PC-3 (cell line): ENCODE measurements around the gene ZFHX3. TPM values are rescaled to one million over a fixed set of nuclear protein-coding genes. Genes with fewer than 3 reads are reported as not detected.
A peak's percentile ranks its signal among the peaks of the same experiment; 100 is the strongest.

Experiments
- ATAC-seq: fragments of 200-7000 bp; cut with Tn5 transposase; 2 replicates; pipeline ENCODE4 v1.9.1; 2020; ENCODE audit warnings: mild to moderate bottlenecking, moderate library complexity
- BruUV-seq: library from RNA; stranded (reverse); fragments of 400-500 nt; replicated peaks from 2 replicates; lab custom pipeline; 2021; lab: Mats Ljungman, UMichigan
- CTCF ChIA-PET: fragments of 300-600 bp; sonication (Branson Sonifier 250); formaldehyde crosslinking; loops from one replicate; lab custom pipeline; 2022; ENCODE audit warnings: antibody characterized with exemption; lab: Charles Lee
- POLR2A ChIA-PET: fragments of 300-600 bp; sonication (Branson Sonifier 250); formaldehyde crosslinking; loops from one replicate; lab custom pipeline; 2022; ENCODE audit warnings: antibody characterized with exemption; ENCODE audit not compliant: unreplicated experiment; lab: Charles Lee
- DNase-seq: peaks from one replicate; pipeline ENCODE4 v3.0.0-alpha.2; 2015
- H2AFZ ChIP-seq: fragments of 300-600 bp; sonication (generic); 2 replicates; pipeline ENCODE4 v1.6.0; 2016; ENCODE audit warnings: antibody characterized with exemption, low read length
- H3F3A ChIP-seq: fragments of 300-600 bp; sonication (generic); one replicate; pipeline ENCODE4 v1.6.0; 2017; ENCODE audit warnings: antibody characterized with exemption, low read length, control low read depth, mild to moderate bottlenecking; ENCODE audit not compliant: unreplicated experiment
- H3K27ac ChIP-seq: fragments of 300-600 bp; sonication (generic); 2 replicates; pipeline ENCODE4 v1.5.1; 2016; ENCODE audit warnings: mild to moderate bottlenecking, low read length
- H3K27me3 ChIP-seq: fragments of 300-600 bp; sonication (generic); 2 replicates; pipeline ENCODE4 v1.6.1; 2016; ENCODE audit warnings: low read length, mixed read lengths
- H3K36me3 ChIP-seq: fragments of 300-600 bp; sonication (generic); 2 replicates; pipeline ENCODE4 v1.6.1; 2016; ENCODE audit warnings: low read depth, mixed run types, low read length, mixed read lengths
- H3K4me1 ChIP-seq: fragments of 300-600 bp; sonication (generic); 2 replicates; pipeline ENCODE4 v1.5.1; 2016; ENCODE audit warnings: low read length; ENCODE audit not compliant: insufficient read depth
- H3K4me2 ChIP-seq: fragments of 300-600 bp; sonication (generic); 2 replicates; pipeline ENCODE4 v1.6.0; 2016; ENCODE audit warnings: low read length
- H3K4me3 ChIP-seq: fragments of 300-600 bp; sonication (generic); 2 replicates; pipeline ENCODE4 v1.5.1; 2016; ENCODE audit warnings: mild to moderate bottlenecking, low read length, mixed read lengths
- H3K79me2 ChIP-seq: fragments of 300-600 bp; sonication (generic); 2 replicates; pipeline ENCODE4 v1.6.1; 2017; ENCODE audit warnings: low read length, mixed read lengths
- H3K9ac ChIP-seq: fragments of 300-600 bp; sonication (generic); 2 replicates; pipeline ENCODE4 v1.6.0; 2016; ENCODE audit warnings: mild to moderate bottlenecking, low read length
- H3K9me2 ChIP-seq: fragments of 300-600 bp; sonication (generic); replicated peaks from 2 replicates; pipeline ENCODE4 v1.6.1; 2016; ENCODE audit warnings: mixed run types, low read length, mixed read lengths
- H3K9me3 ChIP-seq: fragments of 300-600 bp; sonication (generic); 2 replicates; pipeline ENCODE4 v1.6.1; 2016; ENCODE audit warnings: low read length, mixed read lengths
- H4K20me1 ChIP-seq: fragments of 300-600 bp; sonication (generic); 2 replicates; pipeline ENCODE4 v1.6.1; 2016; ENCODE audit warnings: low read length, mixed read lengths
- CTCF ChIP-seq: fragments of 300-600 bp; sonication (generic); conservative IDR thresholded peaks from 2 replicates; pipeline ENCODE4 v1.5.1; 2017; ENCODE audit warnings: antibody characterized with exemption, low read depth, mild to moderate bottlenecking, low read length
- EZH2 ChIP-seq: fragments of 300-600 bp; sonication (generic); IDR thresholded peaks from one replicate; pipeline ENCODE4 v1.6.1; 2017; ENCODE audit warnings: antibody characterized with exemption, mild to moderate bottlenecking, low read length; ENCODE audit not compliant: unreplicated experiment
- EZH2phosphoT487 ChIP-seq: fragments of 300-600 bp; sonication (generic); IDR thresholded peaks from 2 replicates; pipeline ENCODE4 v1.6.1; 2018; ENCODE audit warnings: mild to moderate bottlenecking, antibody characterized with exemption, low read length, borderline replicate concordance
- intact Hi-C: fragments of 100-400 bp; cut with micrococcal nuclease; formaldehyde crosslinking; loops from 2 replicates; pipeline ENCODE4 v1.9.0; 2023
- total RNA-seq: library from RNA; depleted of rRNA; stranded (reverse); fragments of >200 nt; gene quantifications from 2 replicates; pipeline ENCODE4 v1.2.3, GENCODE V29; 2014

ZFHX3 gene
- total RNA-seq, 1 experiment from 2014 or later: 3.5 TPM

GRCh38 chr16:72837846-72838585 is 209.9 kb downstream of the ZFHX3 start:
- no peak overlapping the region for H3K27ac ChIP-seq
- ATAC-seq (no peak), DNase-seq (no peak)
- H3K4me3 ChIP-seq: no peak overlapping the region
- no peak overlapping the region for H3K4me2 ChIP-seq
- no peaks in the 10 kb centered on the region for H3K36me3 ChIP-seq
- no peaks in the 10 kb centered on the region for H3K9me2 ChIP-seq
- H3K4me1 ChIP-seq: peaks cover 5% of the 10 kb centered on the region; the same call in 1 of the 2 replicates
- intact Hi-C loops: loop anchor here (10.0 kb wide), 1 partner anchor 333 kb away; no protein-coding TSS in a partner anchor
- no peaks in the 10 kb centered on the region for H3F3A ChIP-seq
- TF ChIP-seq EZH2phosphoT487 (no peak), EZH2 (no peak), CTCF (no peak)
- H3K79me2 ChIP-seq: no peaks in the 10 kb centered on the region
- ChIA-PET CTCF (no interaction called here), POLR2A (no interaction called here)
- no peaks in the 10 kb centered on the region for H4K20me1 ChIP-seq
- no peaks in the 10 kb centered on the region for H3K27me3 ChIP-seq
- no peaks in the 10 kb centered on the region for H3K9me3 ChIP-seq
- no TSS peak for BruUV-seq
- no peak overlapping the region for H2AFZ ChIP-seq
- H3K9ac ChIP-seq: no peak overlapping the region

GRCh38 chr16:72836985-72837384 is 210.9 kb downstream of the ZFHX3 start:
- H3K4me2 ChIP-seq: no peak overlapping the region
- H3K9ac ChIP-seq: no peak overlapping the region
- H3K27me3 ChIP-seq: no peaks in the 10 kb centered on the region
- ATAC-seq (no peak), DNase-seq (no peak)
- BruUV-seq: no TSS peak
- H3K4me3 ChIP-seq: no peak overlapping the region
- H3F3A ChIP-seq: no peaks in the 10 kb centered on the region
- POLR2A ChIA-PET: interaction anchor here (0.7 kb wide), 1 partner anchor 210 kb away, joined by 27 read pairs; no protein-coding TSS in a partner anchor
- no peak overlapping the region for H2AFZ ChIP-seq
- peaks cover 5% of the 10 kb centered on the region; the same call in 1 of the 2 replicates for H3K4me1 ChIP-seq
- H3K9me2 ChIP-seq: no peaks in the 10 kb centered on the region
- H3K9me3 ChIP-seq: no peaks in the 10 kb centered on the region
- H3K27ac ChIP-seq: no peak overlapping the region
- no peaks in the 10 kb centered on the region for H4K20me1 ChIP-seq
- CTCF ChIA-PET: no interaction called here
- no peaks in the 10 kb centered on the region for H3K79me2 ChIP-seq
- H3K36me3 ChIP-seq: no peaks in the 10 kb centered on the region
- intact Hi-C loops: loop anchor here (10.0 kb wide), 1 partner anchor 332 kb away; no protein-coding TSS in a partner anchor
- 0 out of 2 replicates have a peak, but pooled peaks have one; percentile 19 for TF ChIP-seq CTCF
- no peak for TF ChIP-seq EZH2phosphoT487

GRCh38 chr16:72836181-72836580 is 211.7 kb downstream of the ZFHX3 start:
- DNase-seq (no peak), ATAC-seq (no peak)
- intact Hi-C loops: loop anchor here (10.0 kb wide), 1 partner anchor 331 kb away; no protein-coding TSS in a partner anchor
- H3K27ac ChIP-seq: no peak overlapping the region
- no peak overlapping the region for H2AFZ ChIP-seq
- peaks cover 5% of the 10 kb centered on the region; the same call in 1 of the 2 replicates for H3K4me1 ChIP-seq
- CTCF ChIA-PET: no interaction called here
- TF ChIP-seq EZH2 (no peak), EZH2phosphoT487 (no peak), CTCF (no peak)
- no peaks in the 10 kb centered on the region for H3K9me2 ChIP-seq
- H3F3A ChIP-seq: no peaks in the 10 kb centered on the region
- no TSS peak for BruUV-seq
- no peak overlapping the region for H3K4me3 ChIP-seq
- no peaks in the 10 kb centered on the region for H3K79me2 ChIP-seq
- H3K36me3 ChIP-seq: no peaks in the 10 kb centered on the region
- H3K4me2 ChIP-seq: no peak overlapping the region
- POLR2A ChIA-PET: no interaction called here
- H3K27me3 ChIP-seq: no peaks in the 10 kb centered on the region
- H3K9ac ChIP-seq: no peak overlapping the region
- no peaks in the 10 kb centered on the region for H3K9me3 ChIP-seq
- no peaks in the 10 kb centered on the region for H4K20me1 ChIP-seq
